Fibroblast of the aortic adventitia (primary cell): ENCODE measurements around the gene IGSF23. TPM values are rescaled to one million over a fixed set of nuclear protein-coding genes. Genes with fewer than 3 reads are reported as not detected.
A peak's percentile ranks its signal among the peaks of the same experiment; 100 is the strongest.

Source experiments
- DNase-seq: peaks from one replicate; pipeline ENCODE4 v3.0.0-alpha.2; 2010; ENCODE audit warnings: low read depth
- H3K4me3 ChIP-seq: 2 replicates; pipeline ENCODE4 v1.5.1; 2011; ENCODE audit warnings: low read depth, mild to moderate bottlenecking, control low read depth, low read length, moderate library complexity
- CTCF ChIP-seq: IDR thresholded peaks from 2 replicates; pipeline ENCODE4 v1.5.1; 2011; ENCODE audit warnings: mild to moderate bottlenecking, low read length, control low read depth, inconsistent platforms; ENCODE audit not compliant: insufficient read depth
- total RNA-seq: library from RNA; depleted of rRNA; stranded (reverse); fragments of >200 nt; gene quantifications from 2 replicates; pipeline ENCODE4 v1.2.3, GENCODE V29; 2012; ENCODE audit warnings: low replicate concordance

The IGSF23 gene
- total RNA-seq, 1 donor, result not detected

GRCh38 chr19:44603201-44603945, 10.0 kb upstream of the IGSF23 start:
- no peak overlapping the region for H3K4me3 ChIP-seq
- peak; percentile 93 for DNase-seq
- TF ChIP-seq CTCF, result no peak

- DNase-seq, result no peak
- H3K4me3 ChIP-seq, result no peak overlapping the region
- no peak for TF ChIP-seq CTCF
These were observed 9.1 kb upstream of the IGSF23 start for GRCh38 chr19:44604241-44604640.

- no peak for DNase-seq
- TF ChIP-seq CTCF, result no peak
- H3K4me3 ChIP-seq, result no peak overlapping the region
These were observed 7.8 kb upstream of the IGSF23 start for GRCh38 chr19:44605547-44605946.

GRCh38 chr19:44607049-44607448, 6.3 kb upstream of the IGSF23 start:
- DNase-seq, result peak; percentile 44
- H3K4me3 ChIP-seq, result no peak overlapping the region
- TF ChIP-seq CTCF, result no peak

- no peak for TF ChIP-seq CTCF
- DNase-seq, result no peak
- H3K4me3 ChIP-seq, result no peak overlapping the region
These were observed 5.4 kb upstream of the IGSF23 start for GRCh38 chr19:44607917-44608316.

- peak; percentile 18 for DNase-seq
- no peak for TF ChIP-seq CTCF
- no peak overlapping the region for H3K4me3 ChIP-seq
These were observed 5.0 kb upstream of the IGSF23 start for GRCh38 chr19:44608391-44608821.

GRCh38 chr19:44609219-44609618, 4.1 kb upstream of the IGSF23 start:
- TF ChIP-seq CTCF, result no peak
- no peak overlapping the region for H3K4me3 ChIP-seq
- no peak for DNase-seq
